ENCODE measurements around the gene METAP2. TPM values are rescaled to one million over a fixed set of nuclear protein-coding genes. Genes with fewer than 3 reads are reported as not detected.

Gene METAP2
- polyA plus RNA-seq, 2 donors = 23.7 to 51.8 TPM

GRCh38 chr12:95517246-95517645 lies 43.3 kb downstream of the METAP2 start:
- Histone ChIP-seq H3K36me3 (ENCODE audit: control insufficient read depth in 2 of 2, insufficient read depth in 2 of 2, low read length in 1 of 2) (peaks cover 6 to 13% of the 10 kb centered on the region in 2 donors), H3K27me3 (ENCODE audit: control insufficient read depth in 1 of 2, insufficient read depth in 2 of 2, low read length in 2 of 2) (no peaks in the 10 kb centered on the region), H3K4me1 (ENCODE audit: control insufficient read depth in 2 of 2, insufficient read depth in 2 of 2, low read length in 1 of 2) (no peaks in the 10 kb centered on the region), H3K9me3 (ENCODE audit: control insufficient read depth in 2 of 2, insufficient read depth in 1 of 2, low read depth in 1 of 2, low read length in 1 of 2) (no peaks in the 10 kb centered on the region), H3K27ac (ENCODE audit: low read depth in 2 of 2, low read length in 1 of 2) (no peak overlapping the region), H3K4me3 (ENCODE audit: low read depth in 1 of 2, low read length in 2 of 2) (no peak overlapping the region)

GRCh38 chr12:95518944-95519343 lies 45.0 kb downstream of the METAP2 start:
- Histone ChIP-seq H3K4me1 (ENCODE audit: control insufficient read depth in 2 of 2, insufficient read depth in 2 of 2, low read length in 1 of 2) (no peaks in the 10 kb centered on the region), H3K4me3 (ENCODE audit: low read depth in 1 of 2, low read length in 2 of 2) (no peak overlapping the region), H3K27me3 (ENCODE audit: control insufficient read depth in 1 of 2, insufficient read depth in 2 of 2, low read length in 2 of 2) (no peaks in the 10 kb centered on the region), H3K9me3 (ENCODE audit: control insufficient read depth in 2 of 2, insufficient read depth in 1 of 2, low read depth in 1 of 2, low read length in 1 of 2) (no peaks in the 10 kb centered on the region), H3K27ac (ENCODE audit: low read depth in 2 of 2, low read length in 1 of 2) (no peak overlapping the region), H3K36me3 (ENCODE audit: control insufficient read depth in 2 of 2, insufficient read depth in 2 of 2, low read length in 1 of 2) (peaks cover 0 to 4% of the 10 kb centered on the region in 2 donors)

GRCh38 chr12:95520816-95521215 lies 46.9 kb downstream of the METAP2 start:
- H3K36me3 ChIP-seq (ENCODE audit: control insufficient read depth in 2 of 2, insufficient read depth in 2 of 2, low read length in 1 of 2) = peaks cover 0 to 3% of the 10 kb centered on the region in 2 donors
- no peaks in the 10 kb centered on the region for H3K4me1 ChIP-seq (ENCODE audit: control insufficient read depth in 2 of 2, insufficient read depth in 2 of 2, low read length in 1 of 2)
- H3K27me3 ChIP-seq (ENCODE audit: control insufficient read depth in 1 of 2, insufficient read depth in 2 of 2, low read length in 2 of 2) = no peaks in the 10 kb centered on the region
- 88 to 94% methylated on average over 6 of the region's 6 CpGs for WGBS, 2 donors
- H3K4me3 ChIP-seq (ENCODE audit: low read depth in 1 of 2, low read length in 2 of 2) = no peak overlapping the region
- no peaks in the 10 kb centered on the region for H3K9me3 ChIP-seq (ENCODE audit: control insufficient read depth in 2 of 2, insufficient read depth in 1 of 2, low read depth in 1 of 2, low read length in 1 of 2)
- no peak overlapping the region for H3K27ac ChIP-seq (ENCODE audit: low read depth in 2 of 2, low read length in 1 of 2)

GRCh38 chr12:95522692-95523091 lies 48.7 kb downstream of the METAP2 start:
- Histone ChIP-seq H3K4me1 (ENCODE audit: control insufficient read depth in 2 of 2, insufficient read depth in 2 of 2, low read length in 1 of 2) (no peaks in the 10 kb centered on the region), H3K4me3 (ENCODE audit: low read depth in 1 of 2, low read length in 2 of 2) (no peak overlapping the region), H3K27ac (ENCODE audit: low read depth in 2 of 2, low read length in 1 of 2) (no peak overlapping the region), H3K36me3 (ENCODE audit: control insufficient read depth in 2 of 2, insufficient read depth in 2 of 2, low read length in 1 of 2) (peaks cover 0 to 3% of the 10 kb centered on the region in 2 donors), H3K9me3 (ENCODE audit: control insufficient read depth in 2 of 2, insufficient read depth in 1 of 2, low read depth in 1 of 2, low read length in 1 of 2) (no peaks in the 10 kb centered on the region), H3K27me3 (ENCODE audit: control insufficient read depth in 1 of 2, insufficient read depth in 2 of 2, low read length in 2 of 2) (no peaks in the 10 kb centered on the region)
- 90 to 94% methylated on average over 8 of the region's 8 CpGs for WGBS, 2 donors

- no peaks in the 10 kb centered on the region for H3K9me3 ChIP-seq (ENCODE audit: control insufficient read depth in 2 of 2, insufficient read depth in 1 of 2, low read depth in 1 of 2, low read length in 1 of 2)
- WGBS, 2 donors = 77 to 79% methylated on average over 4 of the region's 4 CpGs
These were observed 54.5 kb downstream of the METAP2 start for GRCh38 chr12:95528431-95528830.

GRCh38 chr12:95529693-95530225 lies 55.8 kb downstream of the METAP2 start:
- Histone ChIP-seq H3K27me3 (ENCODE audit: control insufficient read depth in 1 of 2, insufficient read depth in 2 of 2, low read length in 2 of 2) (no peaks in the 10 kb centered on the region), H3K9me3 (ENCODE audit: control insufficient read depth in 2 of 2, insufficient read depth in 1 of 2, low read depth in 1 of 2, low read length in 1 of 2) (no peaks in the 10 kb centered on the region), H3K36me3 (ENCODE audit: control insufficient read depth in 2 of 2, insufficient read depth in 2 of 2, low read length in 1 of 2) (no peaks in the 10 kb centered on the region), H3K27ac (ENCODE audit: low read depth in 2 of 2, low read length in 1 of 2) (no peak overlapping the region), H3K4me1 (ENCODE audit: control insufficient read depth in 2 of 2, insufficient read depth in 2 of 2, low read length in 1 of 2) (no peaks in the 10 kb centered on the region), H3K4me3 (ENCODE audit: low read depth in 1 of 2, low read length in 2 of 2) (no peak overlapping the region)
- 89 to 91% methylated on average over 4 of the region's 4 CpGs for WGBS, 2 donors

More at GRCh38 chr12:95528431-95528830, 54.5 kb downstream of the METAP2 start:
- Histone ChIP-seq H3K27ac (ENCODE audit: low read depth in 2 of 2, low read length in 1 of 2) (no peak overlapping the region), H3K36me3 (ENCODE audit: control insufficient read depth in 2 of 2, insufficient read depth in 2 of 2, low read length in 1 of 2) (no peaks in the 10 kb centered on the region), H3K27me3 (ENCODE audit: control insufficient read depth in 1 of 2, insufficient read depth in 2 of 2, low read length in 2 of 2) (no peaks in the 10 kb centered on the region), H3K4me1 (ENCODE audit: control insufficient read depth in 2 of 2, insufficient read depth in 2 of 2, low read length in 1 of 2) (no peaks in the 10 kb centered on the region), H3K4me3 (ENCODE audit: low read depth in 1 of 2, low read length in 2 of 2) (no peak overlapping the region)

- H3K27ac ChIP-seq (ENCODE audit: low read depth in 2 of 2, low read length in 1 of 2) = no peak overlapping the region
- H3K4me1 ChIP-seq (ENCODE audit: control insufficient read depth in 2 of 2, insufficient read depth in 2 of 2, low read length in 1 of 2) = no peaks in the 10 kb centered on the region
- H3K36me3 ChIP-seq (ENCODE audit: control insufficient read depth in 2 of 2, insufficient read depth in 2 of 2, low read length in 1 of 2) = no peaks in the 10 kb centered on the region
- WGBS, 2 donors = 50 to 58% methylated on average over 5 of the region's 5 CpGs
- no peaks in the 10 kb centered on the region for H3K27me3 ChIP-seq (ENCODE audit: control insufficient read depth in 1 of 2, insufficient read depth in 2 of 2, low read length in 2 of 2)
- no peak overlapping the region for H3K4me3 ChIP-seq (ENCODE audit: low read depth in 1 of 2, low read length in 2 of 2)
- no peaks in the 10 kb centered on the region for H3K9me3 ChIP-seq (ENCODE audit: control insufficient read depth in 2 of 2, insufficient read depth in 1 of 2, low read depth in 1 of 2, low read length in 1 of 2)
These were observed 58.9 kb downstream of the METAP2 start for GRCh38 chr12:95532851-95533250.

GRCh38 chr12:95533985-95534384 lies 60.0 kb downstream of the METAP2 start:
- H3K36me3 ChIP-seq (ENCODE audit: control insufficient read depth in 2 of 2, insufficient read depth in 2 of 2, low read length in 1 of 2) = no peaks in the 10 kb centered on the region
- no peaks in the 10 kb centered on the region for H3K9me3 ChIP-seq (ENCODE audit: control insufficient read depth in 2 of 2, insufficient read depth in 1 of 2, low read depth in 1 of 2, low read length in 1 of 2)
- H3K27ac ChIP-seq (ENCODE audit: low read depth in 2 of 2, low read length in 1 of 2) = no peak overlapping the region
- WGBS, 2 donors = 63 to 67% methylated on average over 4 of the region's 4 CpGs
- no peaks in the 10 kb centered on the region for H3K4me1 ChIP-seq (ENCODE audit: control insufficient read depth in 2 of 2, insufficient read depth in 2 of 2, low read length in 1 of 2)
- no peak overlapping the region for H3K4me3 ChIP-seq (ENCODE audit: low read depth in 1 of 2, low read length in 2 of 2)
- no peaks in the 10 kb centered on the region for H3K27me3 ChIP-seq (ENCODE audit: control insufficient read depth in 1 of 2, insufficient read depth in 2 of 2, low read length in 2 of 2)

- Histone ChIP-seq H3K27ac (ENCODE audit: low read depth in 2 of 2, low read length in 1 of 2) (no peak overlapping the region), H3K4me1 (ENCODE audit: control insufficient read depth in 2 of 2, insufficient read depth in 2 of 2, low read length in 1 of 2) (no peaks in the 10 kb centered on the region), H3K27me3 (ENCODE audit: control insufficient read depth in 1 of 2, insufficient read depth in 2 of 2, low read length in 2 of 2) (no peaks in the 10 kb centered on the region), H3K4me3 (ENCODE audit: low read depth in 1 of 2, low read length in 2 of 2) (no peak overlapping the region), H3K36me3 (ENCODE audit: control insufficient read depth in 2 of 2, insufficient read depth in 2 of 2, low read length in 1 of 2) (no peaks in the 10 kb centered on the region), H3K9me3 (ENCODE audit: control insufficient read depth in 2 of 2, insufficient read depth in 1 of 2, low read depth in 1 of 2, low read length in 1 of 2) (no peaks in the 10 kb centered on the region)
- WGBS, 2 donors = 76 to 81% methylated on average over 4 of the region's 4 CpGs
These were observed 64.1 kb downstream of the METAP2 start for GRCh38 chr12:95538006-95538405.

GRCh38 chr12:95538656-95539055 lies 64.7 kb downstream of the METAP2 start:
- Histone ChIP-seq H3K36me3 (ENCODE audit: control insufficient read depth in 2 of 2, insufficient read depth in 2 of 2, low read length in 1 of 2) (no peaks in the 10 kb centered on the region), H3K4me1 (ENCODE audit: control insufficient read depth in 2 of 2, insufficient read depth in 2 of 2, low read length in 1 of 2) (no peaks in the 10 kb centered on the region), H3K4me3 (ENCODE audit: low read depth in 1 of 2, low read length in 2 of 2) (no peak overlapping the region), H3K27me3 (ENCODE audit: control insufficient read depth in 1 of 2, insufficient read depth in 2 of 2, low read length in 2 of 2) (no peaks in the 10 kb centered on the region), H3K9me3 (ENCODE audit: control insufficient read depth in 2 of 2, insufficient read depth in 1 of 2, low read depth in 1 of 2, low read length in 1 of 2) (no peaks in the 10 kb centered on the region), H3K27ac (ENCODE audit: low read depth in 2 of 2, low read length in 1 of 2) (no peak overlapping the region)
- 61 to 63% methylated on average over 5 of the region's 5 CpGs for WGBS, 2 donors

All from esophagus (tissue), 2 donors.